Activated B cell treated with CpG ODN at 0.5 μM for 24 hours (primary cell): ENCODE measurements around the gene TPP1. TPM values are rescaled to one million over a fixed set of nuclear protein-coding genes. Genes with fewer than 3 reads are reported as not detected.

Experiments
- ATAC-seq: fragments of 200-7000 bp; cut with Tn5 transposase; one replicate; pipeline ENCODE4 v1.10.0; 2021; ENCODE audit warnings: low read depth, mild to moderate bottlenecking, moderate library complexity
- CTCF ChIA-PET: fragments of 350-600 bp; sonication (Branson Sonifier 250); formaldehyde crosslinking; loops from one replicate; lab custom pipeline; 2021; ENCODE audit warnings: antibody characterized with exemption; lab: Charles Lee
- POLR2A ChIA-PET: fragments of 350-600 bp; sonication (Branson Sonifier 250); formaldehyde crosslinking; loops from one replicate; lab custom pipeline; 2021; ENCODE audit warnings: antibody characterized with exemption; lab: Charles Lee
- DNase-seq: peaks from one replicate; pipeline ENCODE4 v3.0.0; 2022
- H3K27ac Mint-ChIP-seq: one replicate; pipeline ENCODE4 v1.8.0; 2020; ENCODE audit warnings: mixed read lengths
- H3K27me3 Mint-ChIP-seq: one replicate; pipeline ENCODE4 v1.8.0; 2021; ENCODE audit warnings: mixed read lengths
- H3K36me3 Mint-ChIP-seq: one replicate; pipeline ENCODE4 v1.8.0; 2021; ENCODE audit warnings: low read depth, mixed read lengths
- H3K4me1 Mint-ChIP-seq: one replicate; pipeline ENCODE4 v1.8.0; 2021; ENCODE audit warnings: mixed read lengths
- H3K4me3 Mint-ChIP-seq: one replicate; pipeline ENCODE4 v1.8.0; 2020; ENCODE audit warnings: mild to moderate bottlenecking, mixed read lengths
- H3K9me3 Mint-ChIP-seq: one replicate; pipeline ENCODE4 v1.8.0; 2020; ENCODE audit warnings: mixed read lengths
- CTCF ChIP-seq: fragments of 200-600 bp; IDR thresholded peaks from one replicate; pipeline ENCODE4 v1.8.0; 2022; ENCODE audit warnings: antibody characterized with exemption, mild to moderate bottlenecking
- intact Hi-C: fragments of 100-400 bp; cut with micrococcal nuclease; formaldehyde crosslinking; loops from one replicate; pipeline ENCODE4 v1.15.1; 2024
- total RNA-seq: library from RNA; stranded (reverse); gene quantifications from 2 replicates; pipeline ENCODE4 v1.2.3, GENCODE V29; 2022

Gene TPP1
- total RNA-seq, 1 donor from 2014 or later, result 123 TPM

- Mint-ChIP-seq H3K36me3 (no peaks in the 10 kb centered on the region), H3K4me1 (peaks cover 3% of the 10 kb centered on the region), H3K27ac (no peak overlapping the region), H3K9me3 (no peaks in the 10 kb centered on the region), H3K27me3 (peaks cover 6% of the 10 kb centered on the region), H3K4me3 (no peak overlapping the region)
- CTCF ChIA-PET, result no interaction called here
- POLR2A ChIA-PET, result interaction anchor here (0.7 to 1.0 kb wide), 2 partner anchors 42 to 70 kb away, joined by 3 read pairs; partner anchors contain the start of gene TAF10
- ATAC-seq (no peak), DNase-seq (no peak)
- no peak for TF ChIP-seq CTCF
- intact Hi-C loops, result no loop called here
These were observed 34.4 kb upstream of the TPP1 start for GRCh38 chr11:6653656-6654055.

GRCh38 chr11:6653097-6653496 lies 33.9 kb upstream of the TPP1 start:
- POLR2A ChIA-PET, result interaction anchor here (1.0 to 2.1 kb wide), 2 partner anchors 34 to 69 kb away, joined by 3 to 8 read pairs; partner anchors contain the start of gene TPP1
- no peaks in the 10 kb centered on the region for H3K36me3 Mint-ChIP-seq
- intact Hi-C loops, result no loop called here
- no peak overlapping the region for H3K4me3 Mint-ChIP-seq
- peaks cover 3% of the 10 kb centered on the region for H3K4me1 Mint-ChIP-seq
- DNase-seq (no peak), ATAC-seq (no peak)
- peaks cover 6% of the 10 kb centered on the region for H3K27me3 Mint-ChIP-seq
- H3K9me3 Mint-ChIP-seq, result no peaks in the 10 kb centered on the region
- H3K27ac Mint-ChIP-seq, result no peak overlapping the region
- CTCF ChIA-PET, result no interaction called here
- TF ChIP-seq CTCF, result no peak

GRCh38 chr11:6652182-6652581 lies 33.0 kb upstream of the TPP1 start:
- Mint-ChIP-seq H3K27ac (no peak overlapping the region), H3K36me3 (no peaks in the 10 kb centered on the region), H3K4me1 (peaks cover 3% of the 10 kb centered on the region), H3K4me3 (no peak overlapping the region), H3K9me3 (no peaks in the 10 kb centered on the region), H3K27me3 (peaks cover 6% of the 10 kb centered on the region)
- ChIA-PET POLR2A (interaction anchor here (1.2 to 2.1 kb wide), 2 partner anchors 33 to 41 kb away, joined by 3 to 8 read pairs; partner anchors contain the start of genes TAF10 and TPP1), CTCF (no interaction called here)
- DNase-seq, result no peak
- intact Hi-C loops, result no loop called here
- TF ChIP-seq CTCF, result no peak
- no peak for ATAC-seq

- CTCF ChIA-PET, result interaction anchor here (1.0 to 1.3 kb wide), 2 partner anchors 32 to 33 kb away, joined by 3 to 4 read pairs; partner anchors contain the start of gene MRPL17
These were observed 31.8 kb upstream of the TPP1 start for GRCh38 chr11:6650980-6651379.

More at GRCh38 chr11:6650980-6651379, 31.8 kb upstream of the TPP1 start:
- intact Hi-C loops, result no loop called here
- Mint-ChIP-seq H3K36me3 (no peaks in the 10 kb centered on the region), H3K27ac (no peak overlapping the region), H3K9me3 (no peaks in the 10 kb centered on the region), H3K4me1 (peaks cover 1% of the 10 kb centered on the region), H3K4me3 (no peak overlapping the region), H3K27me3 (no peaks in the 10 kb centered on the region)
- TF ChIP-seq CTCF, result no peak
- POLR2A ChIA-PET, result interaction anchor here (2.1 kb wide), 1 partner anchor 32 kb away, joined by 8 read pairs; the partner anchor contains the start of gene TPP1
- ATAC-seq (no peak), DNase-seq (no peak)
